SW 1271 (cell line): ENCODE results near the gene SLC38A10.

Experiments used
- DNase-seq, 2 experiments: peaks; one replicate each; lab custom pipeline; 2025; lab: John Stamatoyannopoulos, UW

SLC38A10 gene

GRCh38 chr17:81295031-81295675, at the start of gene SLC38A10:
Gene SLC38A10, minus strand, starts transcription at chr17:81295307. Its CDS starts 386 bp downstream, at chr17:81294921.
- peak; percentile 61 to 79 for DNase-seq

DNA sequence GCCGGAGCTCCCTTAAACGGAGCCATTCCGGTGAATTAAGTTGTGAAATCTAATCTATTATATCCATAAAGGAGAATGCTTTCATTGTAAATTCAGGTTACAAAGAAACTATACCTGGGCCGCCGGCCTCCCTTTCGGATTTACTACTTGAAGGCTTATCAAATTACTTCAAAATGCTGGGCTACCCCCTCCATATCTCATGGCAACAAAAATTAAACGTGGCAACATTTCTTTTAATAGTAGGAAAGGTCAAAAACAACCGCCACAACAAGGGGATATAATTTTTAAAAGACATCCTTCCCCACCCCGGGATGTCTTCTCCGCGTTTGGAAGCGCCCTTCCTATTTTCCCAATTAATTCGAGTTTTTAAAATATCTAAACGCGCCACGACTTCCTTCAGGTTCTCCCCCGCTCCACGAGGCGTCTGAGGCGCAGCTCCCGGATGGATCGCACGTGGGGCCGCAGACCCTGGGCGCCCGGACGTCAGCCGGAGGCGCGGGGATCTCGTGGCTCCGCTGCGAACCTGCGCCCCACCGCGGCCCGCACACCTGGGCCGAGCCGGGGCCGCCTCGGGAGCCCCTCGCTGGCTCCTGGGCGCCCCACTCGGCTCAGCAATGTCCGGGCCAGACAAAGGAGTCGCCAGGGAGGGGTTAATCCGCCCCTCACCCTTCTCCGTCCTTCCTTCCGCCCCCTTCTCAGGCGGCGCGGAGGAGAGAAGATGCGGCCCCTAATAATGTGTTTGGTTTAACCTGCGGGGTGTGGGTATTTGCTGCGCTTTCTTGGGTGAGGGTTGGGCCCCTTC, 47.4 kb upstream of the SLC38A10 start:
- DNase-seq = no peak

DNA sequence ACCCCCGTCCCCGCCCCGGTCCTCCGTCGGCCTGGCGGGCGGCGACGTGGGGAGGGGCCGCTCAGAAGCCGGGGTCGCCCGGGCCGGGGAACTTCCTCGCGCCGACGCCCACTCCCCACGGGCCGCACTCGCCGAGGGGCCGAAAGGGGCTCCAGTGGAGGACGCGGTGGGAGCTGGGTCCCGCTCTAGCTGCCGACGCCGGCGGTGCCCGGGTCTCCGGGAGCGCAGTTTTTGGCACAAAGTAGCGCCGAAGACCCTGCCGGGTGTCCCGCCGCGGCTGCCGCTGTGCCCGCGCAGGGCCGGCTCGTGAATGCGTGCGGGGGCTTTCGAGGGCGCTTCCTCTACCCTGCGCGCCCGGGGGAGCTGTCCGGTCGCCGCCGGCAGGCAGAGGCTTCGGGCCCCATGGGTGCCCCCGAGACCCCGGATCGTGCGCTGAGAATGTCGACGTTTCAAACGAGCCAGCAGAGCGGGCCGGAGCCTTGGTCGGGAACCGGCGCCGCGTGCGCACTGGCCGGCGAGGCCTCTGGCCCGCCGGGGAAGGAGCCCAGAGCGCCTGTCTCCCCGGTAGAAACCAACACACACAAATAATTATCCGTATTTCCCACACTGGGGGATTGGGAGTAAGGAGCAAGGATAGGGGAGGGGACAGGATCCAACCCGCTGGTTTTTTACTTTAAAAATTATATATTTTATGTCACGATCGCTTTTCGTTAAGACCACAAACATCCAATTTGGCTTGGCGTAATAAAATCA, 46.6 kb upstream of the SLC38A10 start:
- DNase-seq = no peak

DNA sequence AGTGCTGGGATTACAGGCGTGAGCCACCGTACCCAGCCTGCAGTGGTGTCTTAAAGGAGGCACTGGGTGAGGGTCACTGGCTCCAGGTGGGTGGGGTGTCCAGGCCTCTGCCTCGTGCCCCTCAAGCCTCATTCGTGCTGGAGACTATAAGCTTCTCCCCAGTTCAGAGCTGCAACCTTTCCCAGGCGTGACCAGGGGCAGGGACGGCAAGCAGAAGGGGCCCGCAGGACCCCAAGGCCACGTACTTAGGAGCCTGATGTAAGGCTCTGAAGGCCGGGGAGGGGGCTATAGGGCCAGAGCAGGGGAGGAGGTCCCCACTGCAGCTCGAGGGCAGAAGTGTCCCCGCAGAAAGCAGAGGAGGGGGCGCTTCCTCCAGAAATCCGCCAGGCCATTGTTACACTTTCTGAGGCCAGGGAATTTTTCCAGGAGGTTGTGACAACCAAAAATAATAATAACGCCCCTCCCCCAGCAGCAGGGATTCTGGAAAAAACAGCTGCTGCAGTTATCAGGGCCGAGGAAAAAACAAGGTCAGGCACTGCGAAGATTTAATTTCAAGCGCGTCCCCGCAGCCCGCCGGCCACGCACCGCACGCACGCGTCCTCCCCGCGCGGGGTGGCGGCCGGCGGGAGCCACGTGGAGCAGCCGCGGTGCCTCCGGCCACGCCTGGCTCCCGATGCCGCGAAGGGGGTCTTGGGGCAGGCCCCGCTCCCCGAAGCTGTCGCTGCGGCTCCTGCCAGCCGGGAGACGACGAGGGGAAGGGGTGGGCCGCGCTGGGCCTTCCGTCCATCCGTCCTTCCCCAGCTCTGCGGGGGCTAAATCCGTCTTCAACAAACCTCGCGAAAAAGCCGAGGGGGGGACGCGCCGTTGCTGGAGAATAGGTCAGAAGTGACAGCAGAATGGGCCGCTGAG, 45.8 kb upstream of the SLC38A10 start:
- DNase-seq = no peak

- no peak for DNase-seq
These were observed 44.6 kb upstream of the SLC38A10 start for GRCh38 chr17:81339534-81340296.

DNA sequence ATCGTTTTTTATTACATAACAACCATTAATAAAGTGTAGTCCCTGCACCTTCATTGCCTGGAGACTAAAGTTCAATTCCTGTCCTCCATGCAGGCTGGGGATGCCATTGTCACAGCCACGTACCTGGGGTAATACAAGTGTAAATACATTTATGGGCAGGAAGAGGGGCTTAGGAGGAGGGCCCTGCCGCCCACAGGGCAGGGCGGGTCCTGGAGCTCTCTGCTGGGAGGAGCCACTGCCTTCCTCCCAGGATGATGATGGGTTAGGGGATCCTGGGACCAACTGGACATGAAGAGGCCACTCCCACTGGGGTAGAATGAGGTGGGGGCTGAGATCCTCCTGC, 44.1 kb upstream of the SLC38A10 start:
- DNase-seq = no peak

DNA sequence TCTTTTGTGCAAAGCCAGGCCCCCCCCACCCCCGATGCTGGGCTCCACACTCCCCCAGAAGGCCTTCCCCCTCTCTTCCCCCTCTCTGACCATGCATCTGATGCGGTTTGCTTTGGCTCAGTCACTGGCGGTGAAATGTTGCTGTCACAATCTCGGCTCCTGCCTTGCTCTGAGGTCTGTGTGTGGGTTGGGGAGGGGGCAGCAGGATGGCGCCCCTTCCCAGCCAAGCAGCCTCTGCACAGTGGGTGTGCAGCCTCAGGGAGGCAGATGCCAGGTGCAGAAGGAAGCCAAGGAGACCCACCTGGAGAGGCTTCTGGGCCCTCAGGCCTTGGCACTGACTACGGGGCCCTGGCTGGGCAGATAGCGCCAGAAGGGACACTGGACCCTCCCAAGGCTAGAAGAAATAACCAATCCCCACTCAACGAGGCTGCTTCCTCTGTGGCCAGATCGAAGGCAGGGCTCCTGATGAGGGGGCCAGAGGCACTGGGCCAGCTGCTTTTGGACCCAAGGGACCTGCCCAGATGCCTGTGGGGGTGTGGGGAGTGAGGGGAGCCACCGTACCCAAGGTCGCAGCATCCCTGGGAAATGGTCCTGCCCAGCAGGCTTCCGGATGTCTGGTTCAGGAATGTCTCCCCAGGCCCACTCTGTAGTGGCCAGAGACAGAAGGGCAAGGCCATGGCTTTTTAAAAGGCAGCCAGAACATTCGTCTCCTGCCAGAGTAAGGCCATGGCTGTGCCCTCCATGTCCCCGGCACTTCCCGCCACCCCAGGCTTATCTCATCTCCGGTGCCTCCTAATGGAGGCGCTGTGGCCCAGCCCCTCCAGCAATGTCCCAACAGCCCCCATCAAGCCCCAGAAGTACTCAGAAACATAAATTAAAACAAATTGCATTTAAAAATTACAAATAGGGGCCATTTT, 43.4 kb upstream of the SLC38A10 start:
- DNase-seq = no peak

- DNase-seq = no peak
These were observed 42.4 kb upstream of the SLC38A10 start for GRCh38 chr17:81337476-81337879.

DNA sequence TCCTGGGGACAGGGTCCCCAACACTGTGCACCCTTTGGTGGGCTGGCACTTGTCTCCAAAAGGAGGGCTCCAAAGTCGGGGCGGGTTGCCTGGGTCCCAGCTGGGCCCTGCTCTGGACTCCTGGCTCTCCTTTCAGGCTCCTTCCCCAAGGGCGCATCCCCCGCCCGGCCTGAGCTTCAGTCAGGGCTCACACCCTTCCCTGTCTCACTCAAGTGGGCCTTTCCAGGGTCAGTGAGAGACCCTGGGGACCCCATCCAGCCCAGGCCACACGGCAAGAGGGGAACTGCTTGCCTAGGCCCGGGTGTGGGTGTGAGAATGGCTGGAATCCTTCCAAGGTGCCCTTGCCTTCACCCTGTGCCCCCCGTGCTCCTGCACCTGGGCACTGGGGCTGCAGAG, 41.8 kb upstream of the SLC38A10 start:
- no peak for DNase-seq

GRCh38 chr17:81336296-81336929, 41.3 kb upstream of the SLC38A10 start:
- no peak for DNase-seq

DNA sequence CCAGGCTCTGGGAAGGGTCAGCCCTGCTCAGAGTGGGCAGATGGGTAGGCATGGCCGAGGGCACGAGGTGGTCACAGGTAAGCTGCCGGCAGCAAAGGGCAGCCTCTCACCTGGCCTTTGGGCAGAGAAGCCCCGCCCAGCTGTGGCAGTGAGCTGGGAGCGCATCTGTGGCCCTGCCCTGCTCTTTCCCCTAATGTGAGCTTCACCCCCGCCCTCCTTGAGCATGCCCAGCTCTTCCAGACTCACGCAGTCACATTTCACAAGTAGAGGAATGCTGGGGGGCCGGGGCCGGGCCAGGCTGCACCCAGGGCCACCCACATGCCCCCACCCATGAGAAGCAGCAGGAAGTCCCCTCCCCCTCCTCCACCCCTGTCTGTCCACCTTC, 40.7 kb upstream of the SLC38A10 start:
- no peak for DNase-seq

GRCh38 chr17:81334987-81335772, 40.1 kb upstream of the SLC38A10 start:
- no peak for DNase-seq

DNA sequence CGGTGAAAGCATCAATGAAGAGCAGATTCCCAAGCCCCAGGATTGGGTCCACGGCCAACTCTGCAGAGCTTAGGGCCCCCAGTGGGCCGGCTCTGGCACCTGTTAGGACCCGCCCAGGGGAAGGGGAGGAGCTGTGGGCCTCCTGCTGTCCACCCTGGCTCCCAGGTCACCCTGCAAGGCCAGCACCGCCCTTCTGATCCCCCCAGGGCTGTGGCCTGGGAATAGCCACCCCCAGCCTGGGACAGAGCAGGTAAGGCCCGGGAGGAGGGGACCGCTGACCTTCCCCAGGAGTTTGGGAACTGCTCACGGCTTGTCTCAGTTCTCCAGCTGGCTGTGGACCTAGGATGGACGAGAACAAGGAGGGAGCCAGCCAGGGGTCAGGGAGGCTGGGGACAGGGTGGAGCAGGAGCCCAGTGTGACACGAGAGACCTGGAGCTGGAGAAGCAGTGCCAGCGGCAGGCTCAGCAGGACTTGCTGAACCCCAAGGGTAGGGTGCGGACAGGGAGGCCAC, 39.3 kb upstream of the SLC38A10 start:
- no peak for DNase-seq

DNA sequence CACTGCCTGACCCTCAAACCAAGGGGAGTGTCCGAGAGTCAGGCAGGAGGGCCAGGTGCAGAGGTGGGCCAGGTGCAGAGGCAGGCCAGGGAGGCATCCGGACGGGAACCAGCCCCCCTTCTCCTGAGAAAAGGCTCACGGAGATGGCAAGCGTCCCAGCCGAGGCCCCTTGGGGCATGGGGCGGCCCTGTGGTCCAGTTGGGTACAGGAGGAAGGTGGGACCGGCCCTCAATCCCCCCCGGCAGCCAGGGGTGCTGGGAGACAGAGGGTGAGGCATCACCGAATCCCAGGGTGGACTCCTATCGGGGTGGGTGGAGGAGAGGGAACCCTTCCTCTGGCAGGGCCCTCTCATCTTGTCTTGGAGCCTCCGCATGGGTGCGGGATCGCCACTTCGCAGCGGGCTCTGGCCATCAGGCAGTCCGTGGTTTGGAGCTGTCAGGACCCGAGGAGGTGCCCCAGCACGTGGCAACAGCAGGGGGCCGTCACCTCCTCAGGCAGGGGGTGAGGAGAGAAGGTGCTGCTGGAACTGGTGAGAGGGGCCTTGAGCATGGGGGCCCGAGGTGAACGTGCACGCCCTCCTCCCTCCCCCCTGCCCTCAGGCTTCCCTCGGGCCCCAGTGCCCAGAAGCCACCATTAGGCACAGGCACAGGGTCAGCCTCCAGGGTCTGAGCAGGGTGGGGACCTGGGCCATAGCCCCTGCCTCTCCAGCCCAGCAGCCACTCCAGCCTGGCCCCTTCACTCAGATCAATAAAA, 38.7 kb upstream of the SLC38A10 start:
- no peak for DNase-seq

DNA sequence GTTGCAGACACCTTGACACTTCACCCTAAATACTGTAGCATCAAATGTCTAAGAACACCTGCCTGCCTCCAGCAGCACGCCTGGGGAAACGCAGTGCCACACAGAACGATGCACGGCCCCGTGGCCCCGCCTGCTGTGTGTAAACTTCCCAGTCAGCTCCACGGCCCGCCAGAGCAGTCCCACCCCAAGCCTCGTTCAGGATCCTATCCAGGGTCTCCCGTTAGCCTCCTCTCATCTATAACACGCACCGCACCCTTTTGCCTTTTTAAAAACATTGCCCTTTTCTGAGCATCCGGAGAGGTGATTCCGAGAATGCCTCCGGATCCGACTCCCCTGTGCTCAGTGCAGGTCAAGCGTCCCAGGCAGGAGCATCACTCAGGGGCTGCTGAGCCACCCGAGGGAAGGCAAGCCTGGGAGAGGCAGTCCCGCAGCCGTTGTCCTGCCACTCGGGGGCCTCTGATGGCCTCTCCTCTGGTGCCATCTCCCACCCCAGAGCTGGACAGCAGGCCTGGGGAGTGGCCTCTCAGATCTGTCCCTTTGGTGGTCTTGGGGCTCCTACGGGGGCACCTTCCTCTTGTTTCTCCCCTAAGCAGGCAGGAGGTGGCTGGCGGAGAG, 37.9 kb upstream of the SLC38A10 start:
- no peak for DNase-seq

DNA sequence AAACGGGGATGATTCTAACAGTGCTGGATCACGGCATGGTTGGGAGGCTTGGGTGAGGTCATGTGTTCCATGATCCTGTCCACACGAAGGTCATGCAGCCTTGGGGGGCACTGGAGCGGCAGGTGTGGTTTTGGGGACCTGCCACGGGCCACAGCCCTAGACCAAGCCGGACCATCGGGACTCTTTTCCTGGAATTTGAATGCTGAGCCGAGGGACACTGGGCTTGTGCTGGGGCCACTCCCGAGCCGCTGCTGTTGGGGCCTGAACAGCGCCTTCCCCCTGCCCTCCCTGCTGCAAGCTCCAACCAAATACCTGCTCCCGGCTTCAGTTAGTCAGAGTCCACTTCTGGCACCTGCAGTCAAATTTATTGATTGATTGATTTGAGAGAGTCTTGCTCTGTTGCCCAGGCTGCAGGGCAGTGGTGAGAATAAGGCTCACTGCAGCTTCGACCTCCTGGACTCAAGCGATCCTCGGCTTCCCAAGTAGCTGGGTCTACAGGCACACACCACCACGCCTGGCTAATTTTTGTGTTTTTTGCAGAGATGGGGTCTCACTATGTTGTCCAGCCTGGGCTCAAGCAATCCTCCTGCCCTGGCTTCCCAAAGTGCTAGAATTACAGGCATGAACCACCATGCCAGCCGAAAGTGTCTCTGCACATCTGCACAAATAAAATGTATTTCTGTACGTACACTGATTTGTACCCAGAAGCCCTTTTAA, 37.2 kb upstream of the SLC38A10 start:
- DNase-seq = no peak
